ENCODE results near the gene ZBTB34. TPM values are rescaled to one million over a fixed set of nuclear protein-coding genes. Genes with fewer than 3 reads are reported as not detected.

Gene ZBTB34
- total and polyA plus RNA-seq, 2 donors from 2014 or later = 2.5 to 12.5 TPM

- Histone ChIP-seq H3K4me3 (ENCODE audit: low read length in 3 of 3) (no peak overlapping the region), H3K36me3 (ENCODE audit: control insufficient read depth in 2 of 3, insufficient read depth in 3 of 3, low read length in 3 of 3) (peaks cover 0 to 11% (median 4%) of the 10 kb centered on the region in 3 donors), H3K9me3 (ENCODE audit: control insufficient read depth in 2 of 3, insufficient read depth in 1 of 3, low read length in 3 of 3) (no peaks in the 10 kb centered on the region), H3K4me1 (ENCODE audit: control insufficient read depth in 2 of 3, insufficient read depth in 2 of 3, low read depth in 1 of 3, low read length in 3 of 3) (peaks cover 0 to 16% (median 4%) of the 10 kb centered on the region in 3 donors), H3K9ac (ENCODE audit: low read length in 3 of 3) (no peak overlapping the region), H3K27ac (ENCODE audit: low read depth in 2 of 2, low read length in 2 of 2) (no peak overlapping the region), H3K27me3 (ENCODE audit: control insufficient read depth, insufficient read depth, low read length) (no peaks in the 10 kb centered on the region)
- intact Hi-C loops (cut with DNase I) = no loop called here
- FAIRE-seq (no peak), DNase-seq (no peak)
- no peak for TF ChIP-seq CTCF (IDR thresholded peaks at IDR 0.05; ENCODE audit: borderline replicate concordance, extremely low read depth, insufficient read depth)
Measured at GRCh38 chr9:126864771-126865170, 4.3 kb downstream of the ZBTB34 start.

- Histone ChIP-seq H3K9me3 (ENCODE audit: control insufficient read depth in 2 of 3, insufficient read depth in 1 of 3, low read length in 3 of 3) (no peaks in the 10 kb centered on the region), H3K36me3 (ENCODE audit: control insufficient read depth in 2 of 3, insufficient read depth in 3 of 3, low read length in 3 of 3) (peaks cover 0 to 11% (median 4%) of the 10 kb centered on the region in 3 donors), H3K9ac (ENCODE audit: low read length in 3 of 3) (no peak overlapping the region), H3K4me1 (ENCODE audit: control insufficient read depth in 2 of 3, insufficient read depth in 2 of 3, low read depth in 1 of 3, low read length in 3 of 3) (no peaks in the 10 kb centered on the region), H3K27me3 (ENCODE audit: control insufficient read depth, insufficient read depth, low read length) (no peaks in the 10 kb centered on the region), H3K27ac (ENCODE audit: low read depth in 2 of 2, low read length in 2 of 2) (no peak overlapping the region), H3K4me3 (ENCODE audit: low read length in 3 of 3) (no peak overlapping the region)
- no peak for TF ChIP-seq CTCF (IDR thresholded peaks at IDR 0.05; ENCODE audit: borderline replicate concordance, extremely low read depth, insufficient read depth)
- no peak for FAIRE-seq
- intact Hi-C loops (cut with DNase I) = no loop called here
- no peak for DNase-seq
Measured at GRCh38 chr9:126869368-126869767, 8.9 kb downstream of the ZBTB34 start.

GRCh38 chr9:126872516-126872915, 12.1 kb downstream of the ZBTB34 start:
- Histone ChIP-seq H3K9ac (ENCODE audit: low read length in 3 of 3) (no peak overlapping the region), H3K4me3 (ENCODE audit: low read length in 3 of 3) (no peak overlapping the region), H3K27ac (ENCODE audit: low read depth in 2 of 2, low read length in 2 of 2) (no peak overlapping the region), H3K9me3 (ENCODE audit: control insufficient read depth in 2 of 3, insufficient read depth in 1 of 3, low read length in 3 of 3) (no peaks in the 10 kb centered on the region), H3K36me3 (ENCODE audit: control insufficient read depth in 2 of 3, insufficient read depth in 3 of 3, low read length in 3 of 3) (peaks cover 0 to 7% (median 0%) of the 10 kb centered on the region in 3 donors), H3K27me3 (ENCODE audit: control insufficient read depth, insufficient read depth, low read length) (no peaks in the 10 kb centered on the region), H3K4me1 (ENCODE audit: control insufficient read depth in 2 of 3, insufficient read depth in 2 of 3, low read depth in 1 of 3, low read length in 3 of 3) (peaks cover 0 to 3% (median 0%) of the 10 kb centered on the region in 3 donors)
- intact Hi-C loops (cut with DNase I) = no loop called here
- TF ChIP-seq CTCF (IDR thresholded peaks at IDR 0.05; ENCODE audit: borderline replicate concordance, extremely low read depth, insufficient read depth) = no peak
- FAIRE-seq (no peak), DNase-seq (no peak)

Data from kidney (tissue), 14 donors.